ENCODE results near the gene NIP7.

NIP7 gene

DNA sequence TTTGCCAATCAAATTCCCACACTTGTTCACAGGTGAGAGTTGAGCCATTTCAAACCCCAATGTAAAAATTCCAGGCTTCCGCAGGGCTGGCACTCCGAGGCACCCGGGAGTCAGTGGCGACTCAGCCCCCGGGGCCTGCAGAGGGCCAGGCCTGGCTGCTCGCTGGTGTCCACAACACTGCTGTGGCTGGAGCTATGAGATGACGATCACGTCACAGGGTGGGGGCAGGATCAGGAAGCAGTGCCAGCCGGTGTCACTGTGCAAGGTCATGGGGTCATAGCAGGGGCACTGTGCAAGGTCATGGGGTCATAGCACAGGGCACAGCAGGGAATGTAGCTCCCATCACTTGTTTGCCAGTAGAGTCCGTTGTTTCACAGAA is 20.7 kb upstream of the NIP7 start:
- TF ChIP-seq, protein P1, sequence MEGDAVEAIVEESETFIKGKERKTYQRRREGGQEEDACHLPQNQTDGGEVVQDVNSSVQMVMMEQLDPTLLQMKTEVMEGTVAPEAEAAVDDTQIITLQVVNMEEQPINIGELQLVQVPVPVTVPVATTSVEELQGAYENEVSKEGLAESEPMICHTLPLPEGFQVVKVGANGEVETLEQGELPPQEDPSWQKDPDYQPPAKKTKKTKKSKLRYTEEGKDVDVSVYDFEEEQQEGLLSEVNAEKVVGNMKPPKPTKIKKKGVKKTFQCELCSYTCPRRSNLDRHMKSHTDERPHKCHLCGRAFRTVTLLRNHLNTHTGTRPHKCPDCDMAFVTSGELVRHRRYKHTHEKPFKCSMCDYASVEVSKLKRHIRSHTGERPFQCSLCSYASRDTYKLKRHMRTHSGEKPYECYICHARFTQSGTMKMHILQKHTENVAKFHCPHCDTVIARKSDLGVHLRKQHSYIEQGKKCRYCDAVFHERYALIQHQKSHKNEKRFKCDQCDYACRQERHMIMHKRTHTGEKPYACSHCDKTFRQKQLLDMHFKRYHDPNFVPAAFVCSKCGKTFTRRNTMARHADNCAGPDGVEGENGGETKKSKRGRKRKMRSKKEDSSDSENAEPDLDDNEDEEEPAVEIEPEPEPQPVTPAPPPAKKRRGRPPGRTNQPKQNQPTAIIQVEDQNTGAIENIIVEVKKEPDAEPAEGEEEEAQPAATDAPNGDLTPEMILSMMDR (IDR thresholded peaks at IDR 0.05; ENCODE audit: low read depth, low read length, missing control alignments): no peak
- H3K4me3 ChIP-seq (ENCODE audit: low read depth, low read length): no peak overlapping the region
- no peak for DNase-seq (ENCODE audit: low read depth)

DNA sequence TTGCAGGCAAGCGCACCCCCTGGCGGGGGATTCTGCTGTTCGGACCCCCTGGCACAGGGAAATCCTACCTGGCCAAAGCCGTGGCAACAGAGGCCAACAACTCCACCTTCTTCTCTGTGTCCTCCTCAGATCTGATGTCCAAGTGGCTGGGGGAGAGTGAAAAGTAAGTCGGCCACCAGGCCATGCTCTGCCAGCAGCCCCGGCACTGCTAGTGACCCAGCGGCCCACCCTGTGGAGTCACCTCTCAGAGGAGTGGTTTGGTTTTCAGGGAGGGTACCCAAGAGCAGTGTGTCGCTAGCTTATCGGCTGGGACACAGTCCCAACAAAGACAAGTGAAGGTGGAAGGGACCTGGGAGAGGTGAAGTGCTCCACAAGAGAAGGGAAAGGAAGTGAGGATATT is 20.2 kb upstream of the NIP7 start:
- DNase-seq (ENCODE audit: low read depth): no peak
- TF ChIP-seq, protein P1 (IDR thresholded peaks at IDR 0.05; ENCODE audit: low read depth, low read length, missing control alignments): no peak
- H3K4me3 ChIP-seq (ENCODE audit: low read depth, low read length): no peak overlapping the region

DNA sequence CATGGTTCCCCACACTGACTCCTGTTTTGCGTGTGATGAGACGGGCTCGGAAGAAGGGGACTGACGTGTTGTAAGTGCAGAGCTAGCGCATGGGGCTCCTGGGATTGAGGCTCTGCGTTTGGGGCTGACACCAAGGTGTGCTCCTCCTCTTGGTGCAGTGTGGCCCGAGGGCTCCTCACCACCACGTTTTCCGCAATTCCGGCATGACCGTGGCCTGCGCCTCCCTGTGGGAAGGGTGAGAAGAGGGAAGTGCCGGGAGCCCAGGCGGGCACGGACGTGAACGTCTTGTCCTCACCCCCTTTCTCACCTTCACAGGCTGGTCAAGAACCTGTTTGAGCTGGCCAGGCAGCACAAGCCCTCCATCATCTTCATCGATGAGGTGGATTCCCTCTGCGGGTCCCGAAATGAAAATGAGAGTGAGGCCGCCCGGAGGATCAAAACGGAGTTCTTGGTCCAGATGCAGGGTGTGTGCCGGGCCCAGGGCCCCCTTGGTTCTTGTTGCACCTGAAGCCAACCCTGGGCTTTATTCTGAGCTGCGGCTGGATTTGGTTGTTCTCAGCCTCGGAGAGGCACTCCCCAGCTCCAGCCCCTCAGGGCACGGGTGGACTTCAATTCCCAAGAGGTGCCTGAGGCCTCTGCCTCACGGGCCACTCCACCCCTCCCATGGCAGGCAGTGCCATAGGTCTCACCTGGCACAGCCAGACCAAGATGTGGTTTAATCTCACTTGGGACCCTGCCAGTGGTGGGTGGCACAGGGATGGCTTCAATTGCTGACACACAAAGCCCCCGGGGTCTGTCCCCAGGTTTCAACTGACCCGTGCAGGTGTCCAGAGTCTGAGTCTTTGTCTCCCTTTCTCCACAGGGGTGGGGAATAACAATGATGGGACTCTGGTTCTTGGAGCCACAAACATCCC is 19.5 kb upstream of the NIP7 start:
- DNase-seq (ENCODE audit: low read depth): no peak
- no peak overlapping the region for H3K4me3 ChIP-seq (ENCODE audit: low read depth, low read length)
- TF ChIP-seq, protein P1 (IDR thresholded peaks at IDR 0.05; ENCODE audit: low read depth, low read length, missing control alignments): no peak

DNA sequence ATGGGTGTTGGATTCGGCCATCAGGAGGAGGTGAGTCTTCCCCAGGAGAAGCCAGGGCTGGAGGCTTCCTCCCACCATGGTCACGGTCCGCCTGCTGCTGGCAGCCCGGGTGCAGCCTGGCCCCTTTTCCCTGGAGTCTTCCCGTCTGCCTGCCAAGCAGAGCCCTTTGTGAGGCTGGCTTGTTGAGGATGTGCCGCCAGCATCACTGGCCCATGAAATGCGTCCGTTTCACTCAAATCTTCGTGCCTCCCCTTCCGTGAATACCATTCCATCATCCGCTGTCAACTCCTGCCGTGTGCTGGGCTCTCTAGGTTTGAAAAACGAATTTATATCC is 18.9 kb upstream of the NIP7 start:
- TF ChIP-seq, protein P1 (IDR thresholded peaks at IDR 0.05; ENCODE audit: low read depth, low read length, missing control alignments): no peak
- no peak for DNase-seq (ENCODE audit: low read depth)
- no peak overlapping the region for H3K4me3 ChIP-seq (ENCODE audit: low read depth, low read length)

DNA sequence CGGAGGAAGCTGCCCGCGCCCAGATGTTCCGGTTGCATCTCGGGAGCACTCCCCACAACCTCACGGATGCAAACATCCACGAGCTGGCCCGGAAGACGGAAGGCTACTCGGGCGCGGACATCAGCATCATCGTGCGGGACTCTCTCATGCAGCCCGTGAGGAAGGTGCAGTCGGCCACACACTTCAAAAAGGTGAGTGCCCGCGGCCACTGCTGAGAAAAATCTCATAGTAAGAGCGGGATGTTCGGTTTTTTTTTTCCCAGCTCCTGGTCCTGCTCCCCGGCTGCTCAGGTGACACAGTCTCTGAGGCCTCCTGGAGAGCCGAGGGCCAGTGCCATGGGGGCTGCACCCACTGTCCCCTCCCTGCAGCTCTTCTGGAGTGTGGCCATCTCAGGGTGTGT is 18.5 kb upstream of the NIP7 start:
- no peak for DNase-seq (ENCODE audit: low read depth)
- H3K4me3 ChIP-seq (ENCODE audit: low read depth, low read length): no peak overlapping the region
- TF ChIP-seq, protein P1 (IDR thresholded peaks at IDR 0.05; ENCODE audit: low read depth, low read length, missing control alignments): no peak

DNA sequence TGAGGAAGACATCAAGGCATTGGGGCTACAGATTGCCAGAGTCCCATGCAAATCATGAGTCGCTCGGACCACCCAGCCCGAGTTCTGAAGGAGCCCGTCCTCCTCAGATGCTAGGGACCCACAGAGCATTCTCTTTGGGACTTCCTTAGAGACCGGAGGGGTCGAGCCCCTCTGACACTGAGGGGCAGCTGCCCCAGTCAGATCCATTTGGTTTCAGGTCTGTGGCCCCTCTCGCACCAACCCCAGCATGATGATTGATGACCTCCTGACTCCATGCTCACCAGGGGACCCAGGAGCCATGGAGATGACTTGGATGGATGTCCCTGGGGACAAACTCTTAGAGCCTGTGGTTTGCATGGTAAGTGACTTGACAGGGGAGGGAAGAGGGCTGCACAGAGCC is 17.2 kb upstream of the NIP7 start:
- DNase-seq (ENCODE audit: low read depth): no peak
- H3K4me3 ChIP-seq (ENCODE audit: low read depth, low read length): no peak overlapping the region
- TF ChIP-seq, protein P1 (IDR thresholded peaks at IDR 0.05; ENCODE audit: low read depth, low read length, missing control alignments): no peak

DNA sequence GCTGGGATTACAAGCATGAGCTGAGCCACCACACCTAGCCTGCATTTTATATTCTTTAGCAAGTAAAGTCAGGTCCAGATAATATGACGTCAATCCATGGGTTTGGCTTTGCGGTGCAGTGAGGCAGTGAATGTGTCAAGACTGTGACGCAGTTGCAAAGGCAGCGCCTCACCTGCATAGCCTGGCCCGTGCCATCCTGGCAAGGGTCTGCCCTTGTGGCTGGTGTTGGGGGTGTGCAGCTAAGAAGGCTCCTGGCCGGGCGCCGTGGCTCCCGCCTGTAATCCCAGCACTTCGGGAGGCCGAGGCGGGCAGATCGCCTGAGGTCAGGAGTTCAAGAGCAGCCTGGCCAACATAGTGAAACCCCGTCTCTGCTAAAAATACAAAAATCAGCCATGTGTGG is 16.2 kb upstream of the NIP7 start:
- H3K4me3 ChIP-seq (ENCODE audit: low read depth, low read length): no peak overlapping the region
- no peak for DNase-seq (ENCODE audit: low read depth)
- TF ChIP-seq, protein P1 (IDR thresholded peaks at IDR 0.05; ENCODE audit: low read depth, low read length, missing control alignments): no peak
